Peyer's patch (tissue), 4 donors: ENCODE data around the gene MAN1B1. TPM values are rescaled to one million over a fixed set of nuclear protein-coding genes. Genes with fewer than 3 reads are reported as not detected.
A peak's percentile ranks its signal among the peaks of the same experiment; 100 is the strongest.
"Not testable (repeated sequence)": the region's sequence is repeated elsewhere in the genome, so short reads cannot be mapped to it uniquely, and the experiment has no call there.

Experiments used
- DNase-seq, 3 donors: peaks; one replicate each; pipeline ENCODE4 v3.0.0-alpha.2; 2017 to 2019
- H3K27ac ChIP-seq, 4 donors: fragments of 200-600 bp; sonication (generic); one replicate each; pipeline ENCODE4 v1.5.1; 2016 to 2019
- H3K27me3 ChIP-seq, 2 donors: fragments of 200-600 bp; sonication (generic); one replicate each; pipeline ENCODE4 v1.5.1; 2019
- H3K36me3 ChIP-seq, 3 donors: fragments of 200-600 bp; sonication (generic); one replicate each; pipeline ENCODE4 v1.5.1; 2016 to 2019
- H3K4me1 ChIP-seq, 4 donors: fragments of 200-600 bp; sonication (generic); one replicate each; pipeline ENCODE4 v1.5.1; 2016 to 2019
- H3K4me3 ChIP-seq, 4 donors: fragments of 200-600 bp; sonication (generic); 1 replicate in 3 of 4; 2 replicates in 1 of 4; pipeline ENCODE4 v1.5.1; 2016 to 2019; ENCODE audit warnings: mild to moderate bottlenecking in 1 of 4
- H3K9me3 ChIP-seq, 4 donors: fragments of 200-600 bp; sonication (generic); one replicate each; pipeline ENCODE4 v1.5.1; 2016 to 2019; ENCODE audit warnings: mild to moderate bottlenecking in 1 of 4
- POLR2A ChIP-seq, 2 donors: fragments of 450-650 bp; IDR thresholded peaks; one replicate each; pipeline ENCODE4 v1.5.1; 2017; ENCODE audit warnings: antibody characterized with exemption in 2 of 2, mild to moderate bottlenecking in 2 of 2, moderate library complexity in 2 of 2
- total RNA-seq, 4 donors: library from RNA; depleted of rRNA; stranded (reverse); fragments of >200 nt; gene quantifications; one replicate each; pipeline ENCODE4 v1.1.0, GENCODE V29; 2016
- TF ChIP-seq, protein P1 (sequence below), 6 experiments: fragments of 450-650 bp in 4 of 6; fragments of 200-600 bp in 2 of 6; sonication (generic) in 1 of 6; IDR thresholded peaks; one replicate each; pipeline ENCODE4 v1.5.1; 2017 to 2019; ENCODE audit warnings: antibody characterized with exemption in 6 of 6, mild to moderate bottlenecking in 3 of 6, moderate library complexity in 1 of 6

The MAN1B1 gene
- total RNA-seq, 4 donors from 2014 or later: 42.7 to 74.7 (median 61.0) TPM

GRCh38 chr9:137128862-137129455 lies 42.2 kb downstream of the MAN1B1 start:
- Histone ChIP-seq H3K27me3 (no peaks in the 10 kb centered on the region), H3K4me3 (peak overlapping the region; percentile 63 to 94 (median 86)), H3K4me1 (peaks cover 0 to 38% (median 23%) of the 10 kb centered on the region in 4 donors), H3K27ac (peak overlapping the region; percentile 62 to 86 (median 83)), H3K9me3 (peaks cover 0 to 7% (median 3%) of the 10 kb centered on the region in 4 donors), H3K36me3 (no peaks in the 10 kb centered on the region)
- peak in 2 of 3 donors; percentile 47 to 60 for DNase-seq
- TF ChIP-seq POLR2A (IDR thresholded peaks at IDR 0.05): no peak
- TF ChIP-seq, protein P1, sequence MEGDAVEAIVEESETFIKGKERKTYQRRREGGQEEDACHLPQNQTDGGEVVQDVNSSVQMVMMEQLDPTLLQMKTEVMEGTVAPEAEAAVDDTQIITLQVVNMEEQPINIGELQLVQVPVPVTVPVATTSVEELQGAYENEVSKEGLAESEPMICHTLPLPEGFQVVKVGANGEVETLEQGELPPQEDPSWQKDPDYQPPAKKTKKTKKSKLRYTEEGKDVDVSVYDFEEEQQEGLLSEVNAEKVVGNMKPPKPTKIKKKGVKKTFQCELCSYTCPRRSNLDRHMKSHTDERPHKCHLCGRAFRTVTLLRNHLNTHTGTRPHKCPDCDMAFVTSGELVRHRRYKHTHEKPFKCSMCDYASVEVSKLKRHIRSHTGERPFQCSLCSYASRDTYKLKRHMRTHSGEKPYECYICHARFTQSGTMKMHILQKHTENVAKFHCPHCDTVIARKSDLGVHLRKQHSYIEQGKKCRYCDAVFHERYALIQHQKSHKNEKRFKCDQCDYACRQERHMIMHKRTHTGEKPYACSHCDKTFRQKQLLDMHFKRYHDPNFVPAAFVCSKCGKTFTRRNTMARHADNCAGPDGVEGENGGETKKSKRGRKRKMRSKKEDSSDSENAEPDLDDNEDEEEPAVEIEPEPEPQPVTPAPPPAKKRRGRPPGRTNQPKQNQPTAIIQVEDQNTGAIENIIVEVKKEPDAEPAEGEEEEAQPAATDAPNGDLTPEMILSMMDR (IDR thresholded peaks at IDR 0.05): no peak

- H3K27me3 ChIP-seq: no peaks in the 10 kb centered on the region
- H3K36me3 ChIP-seq: no peaks in the 10 kb centered on the region
- peak overlapping the region; percentile 63 to 94 (median 86) for H3K4me3 ChIP-seq
- peak; percentile 86 to 96 (median 94) for DNase-seq
- H3K27ac ChIP-seq: peak overlapping the region; percentile 62 to 86 (median 83)
- H3K9me3 ChIP-seq: peaks cover 0 to 7% (median 3%) of the 10 kb centered on the region in 4 donors
- TF ChIP-seq, protein P1 (IDR thresholded peaks at IDR 0.05): no peak
- peak; percentile 53 to 67 for TF ChIP-seq POLR2A (IDR thresholded peaks at IDR 0.05)
- H3K4me1 ChIP-seq: peaks cover 0 to 38% (median 23%) of the 10 kb centered on the region in 4 donors
These were observed 42.8 kb downstream of the MAN1B1 start for GRCh38 chr9:137129456-137130175.

- TF ChIP-seq, protein P1 (IDR thresholded peaks at IDR 0.05): no peak
- TF ChIP-seq POLR2A (IDR thresholded peaks at IDR 0.05): no peak
- Histone ChIP-seq H3K36me3 (no peaks in the 10 kb centered on the region), H3K4me3 (peak overlapping the region; percentile 63 to 94 (median 86)), H3K4me1 (peaks cover 0 to 38% (median 23%) of the 10 kb centered on the region in 4 donors), H3K27me3 (no peaks in the 10 kb centered on the region), H3K27ac (peak overlapping the region; percentile 62 to 86 (median 83)), H3K9me3 (peaks cover 0 to 7% (median 3%) of the 10 kb centered on the region in 4 donors)
- DNase-seq: no peak
These were observed 43.5 kb downstream of the MAN1B1 start for GRCh38 chr9:137130176-137130755.

GRCh38 chr9:137134191-137134590 lies 47.4 kb downstream of the MAN1B1 start:
- no peak for TF ChIP-seq POLR2A (IDR thresholded peaks at IDR 0.05)
- TF ChIP-seq, protein P1 (IDR thresholded peaks at IDR 0.05): no peak
- Histone ChIP-seq H3K9me3 (peaks cover 0 to 7% (median 3%) of the 10 kb centered on the region in 4 donors), H3K4me1 (peaks cover 0 to 16% (median 6%) of the 10 kb centered on the region in 4 donors), H3K27ac (no peak overlapping the region), H3K36me3 (no peaks in the 10 kb centered on the region), H3K4me3 (no peak overlapping the region), H3K27me3 (peaks cover 0 to 18% of the 10 kb centered on the region in 2 donors)
- DNase-seq: no peak

DNA sequence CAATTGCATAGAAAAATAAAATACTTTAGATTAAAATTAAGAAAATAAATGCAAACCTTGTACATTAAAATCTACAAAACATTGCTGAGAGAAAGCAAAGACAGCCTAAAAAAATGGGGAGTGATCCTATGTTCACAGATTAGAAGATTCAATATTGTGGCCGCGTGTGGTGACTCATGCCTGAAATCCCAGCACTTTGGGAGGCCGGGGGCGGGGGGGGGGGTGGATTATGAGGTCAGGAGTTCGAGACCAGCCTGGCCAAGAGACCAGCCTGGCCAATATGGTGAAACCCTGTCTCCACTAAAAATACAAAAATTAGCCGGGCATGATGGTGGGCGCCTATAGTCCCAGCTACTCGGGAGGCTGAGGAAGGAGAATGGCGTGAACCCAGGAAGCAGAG lies 48.4 kb downstream of the MAN1B1 start:
- Histone ChIP-seq H3K27me3 (peaks cover 0 to 18% of the 10 kb centered on the region in 2 donors), H3K4me1 (peaks cover 0 to 11% (median 5%) of the 10 kb centered on the region in 4 donors)

More for the DNA sequence above, 48.4 kb downstream of the MAN1B1 start:
- not testable (repeated sequence) for DNase-seq, H3K36me3 ChIP-seq, H3K9me3 ChIP-seq, H3K27ac ChIP-seq, H3K4me3 ChIP-seq
